Activated effector memory CD4-positive, alpha-beta T cell treated with Interleukin-2 at 50 U/mL for 16 hours (primary cell): ENCODE data around the gene ANTXR1.

Experiments
- DNase-seq: peaks from one replicate; pipeline ENCODE4 v3.0.0-alpha.2; 2020

Gene ANTXR1

GRCh38 chr2:69138793-69139459 is 125.9 kb downstream of the ANTXR1 start:
- DNase-seq, result no peak

GRCh38 chr2:69139778-69140670 is 127.0 kb downstream of the ANTXR1 start:
- no peak for DNase-seq

- no peak for DNase-seq
These were observed 128.1 kb downstream of the ANTXR1 start for GRCh38 chr2:69141061-69141460.

GRCh38 chr2:69143748-69144360 is 130.9 kb downstream of the ANTXR1 start:
- DNase-seq, result no peak

GRCh38 chr2:69145204-69145603 is 132.2 kb downstream of the ANTXR1 start:
- no peak for DNase-seq

GRCh38 chr2:69147841-69148533 is 135.0 kb downstream of the ANTXR1 start:
- DNase-seq, result no peak

GRCh38 chr2:69149631-69150215 is 136.7 kb downstream of the ANTXR1 start:
- no peak for DNase-seq

- DNase-seq, result no peak
These were observed 139.0 kb downstream of the ANTXR1 start for GRCh38 chr2:69151931-69152330.

GRCh38 chr2:69152847-69153583 is 140.0 kb downstream of the ANTXR1 start:
- DNase-seq, result no peak

GRCh38 chr2:69154106-69154505 is 141.1 kb downstream of the ANTXR1 start:
- DNase-seq, result no peak

- no peak for DNase-seq
These were observed 143.6 kb downstream of the ANTXR1 start for GRCh38 chr2:69156624-69157023.

GRCh38 chr2:69157441-69157840 is 144.5 kb downstream of the ANTXR1 start:
- DNase-seq, result no peak

GRCh38 chr2:69159986-69160385 is 147.0 kb downstream of the ANTXR1 start:
- DNase-seq, result no peak

- no peak for DNase-seq
These were observed 149.1 kb downstream of the ANTXR1 start for GRCh38 chr2:69162057-69162456.

GRCh38 chr2:69163109-69163508 is 150.1 kb downstream of the ANTXR1 start:
- DNase-seq, result no peak

- DNase-seq, result no peak
These were observed 150.6 kb downstream of the ANTXR1 start for GRCh38 chr2:69163556-69163955.

- DNase-seq, result no peak
These were observed 151.2 kb downstream of the ANTXR1 start for GRCh38 chr2:69164061-69164778.

GRCh38 chr2:69165091-69165880 is 152.3 kb downstream of the ANTXR1 start:
- no peak for DNase-seq

- no peak for DNase-seq
These were observed 153.5 kb downstream of the ANTXR1 start for GRCh38 chr2:69166465-69166811.

GRCh38 chr2:69166812-69167468 is 154.0 kb downstream of the ANTXR1 start:
- no peak for DNase-seq
